ENCODE results near the gene LRIG1. TPM values are rescaled to one million over a fixed set of nuclear protein-coding genes. Genes with fewer than 3 reads are reported as not detected.

Gene LRIG1
- total and polyA plus RNA-seq, 2 donors (not counting 1 experiment from before 2014, with no cell fraction given), result 27.9 to 104 TPM

DNA sequence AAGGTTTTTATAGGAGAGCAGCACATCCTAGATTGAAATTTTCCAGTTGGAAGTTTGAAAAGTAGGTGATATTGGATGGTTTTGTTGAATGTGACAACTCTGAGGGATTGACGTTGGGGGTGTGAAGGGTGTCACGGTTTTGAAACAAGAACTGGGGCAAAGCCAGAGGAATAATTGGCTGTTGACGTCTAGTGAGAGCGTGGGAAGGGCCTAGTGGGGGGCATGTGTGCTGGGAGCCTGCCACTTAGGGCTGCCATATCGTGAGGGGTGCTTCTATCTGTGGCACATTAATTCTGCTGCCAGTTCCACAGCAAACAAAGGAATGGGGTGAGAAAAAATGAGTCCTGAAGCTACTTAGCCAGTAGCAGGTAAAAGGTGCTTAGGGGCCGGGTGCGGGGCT is 129.4 kb downstream of the LRIG1 start:
- Histone ChIP-seq H3K4me2 (ENCODE audit: extremely low read depth, insufficient read depth, low read length) (no peak overlapping the region), H3K9ac (ENCODE audit: insufficient read depth, low read length) (no peak overlapping the region), H3K4me3 (replicated peaks in 1 of 4; ENCODE audit: control extremely low read depth in 1 of 4, insufficient read depth in 1 of 4, low read depth in 3 of 4, low read length in 4 of 4) (no peak overlapping the region), H3K36me3 (ENCODE audit: control insufficient read depth, insufficient read depth, low read length) (no peaks in the 10 kb centered on the region), H4K20me1 (ENCODE audit: control insufficient read depth, extremely low read depth, insufficient read depth, low read length) (no peaks in the 10 kb centered on the region), H3K27ac (ENCODE audit: insufficient read depth, low read length) (no peak overlapping the region), H3K79me2 (ENCODE audit: control insufficient read depth, insufficient read depth, low read length) (no peaks in the 10 kb centered on the region), H3K27me3 (ENCODE audit: control insufficient read depth, insufficient read depth, low read length) (no peaks in the 10 kb centered on the region), H3K9me3 (ENCODE audit: control insufficient read depth, insufficient read depth, low read depth, low read length) (no peaks in the 10 kb centered on the region), H2AFZ (ENCODE audit: low read length) (no peak overlapping the region), H3K4me1 (ENCODE audit: control insufficient read depth, extremely low read depth, insufficient read depth, low read length) (no peaks in the 10 kb centered on the region)
- no peak for DNase-seq (ENCODE audit: low read depth in 2 of 2)
- no peak for TF ChIP-seq EZH2 (IDR thresholded peaks at IDR 0.05; ENCODE audit: low read length, missing control alignments)
- no peak for TF ChIP-seq CTCF (conservative IDR thresholded peaks at IDR 0.05 in 1 of 2, IDR thresholded peaks at IDR 0.05 in 1 of 2; ENCODE audit: low read depth in 1 of 2, low read length in 2 of 2)

DNA sequence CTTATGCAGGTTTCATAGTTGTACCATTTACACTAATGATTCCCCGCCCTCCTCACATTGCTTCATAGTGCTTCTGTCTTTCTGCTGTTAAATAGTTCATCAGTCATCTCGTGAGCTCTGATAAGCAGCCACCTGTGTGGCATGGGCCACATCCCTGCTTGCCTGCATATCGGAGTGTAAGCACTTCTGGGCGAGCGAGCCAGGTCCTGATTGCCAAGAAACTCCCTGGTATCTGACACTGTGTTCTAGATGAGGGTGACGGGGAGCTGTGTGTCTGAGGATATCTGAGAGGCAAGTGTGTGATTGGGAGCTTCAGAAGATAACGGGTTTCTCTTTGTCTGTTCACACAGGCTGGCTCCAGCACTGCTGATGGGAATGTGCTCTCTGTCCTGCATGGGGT is 130.6 kb downstream of the LRIG1 start:
- no peak for DNase-seq (ENCODE audit: low read depth in 2 of 2)
- Histone ChIP-seq H4K20me1 (ENCODE audit: control insufficient read depth, extremely low read depth, insufficient read depth, low read length) (no peaks in the 10 kb centered on the region), H2AFZ (ENCODE audit: low read length) (no peak overlapping the region), H3K9ac (ENCODE audit: insufficient read depth, low read length) (no peak overlapping the region), H3K79me2 (ENCODE audit: control insufficient read depth, insufficient read depth, low read length) (no peaks in the 10 kb centered on the region), H3K4me2 (ENCODE audit: extremely low read depth, insufficient read depth, low read length) (no peak overlapping the region), H3K27ac (ENCODE audit: insufficient read depth, low read length) (no peak overlapping the region), H3K27me3 (ENCODE audit: control insufficient read depth, insufficient read depth, low read length) (no peaks in the 10 kb centered on the region), H3K4me3 (replicated peaks in 1 of 4; ENCODE audit: control extremely low read depth in 1 of 4, insufficient read depth in 1 of 4, low read depth in 3 of 4, low read length in 4 of 4) (no peak overlapping the region), H3K36me3 (ENCODE audit: control insufficient read depth, insufficient read depth, low read length) (no peaks in the 10 kb centered on the region), H3K4me1 (ENCODE audit: control insufficient read depth, extremely low read depth, insufficient read depth, low read length) (no peaks in the 10 kb centered on the region), H3K9me3 (ENCODE audit: control insufficient read depth, insufficient read depth, low read depth, low read length) (no peaks in the 10 kb centered on the region)
- TF ChIP-seq CTCF (conservative IDR thresholded peaks at IDR 0.05 in 1 of 2, IDR thresholded peaks at IDR 0.05 in 1 of 2; ENCODE audit: low read depth in 1 of 2, low read length in 2 of 2), result no peak
- TF ChIP-seq EZH2 (IDR thresholded peaks at IDR 0.05; ENCODE audit: low read length, missing control alignments), result no peak

DNA sequence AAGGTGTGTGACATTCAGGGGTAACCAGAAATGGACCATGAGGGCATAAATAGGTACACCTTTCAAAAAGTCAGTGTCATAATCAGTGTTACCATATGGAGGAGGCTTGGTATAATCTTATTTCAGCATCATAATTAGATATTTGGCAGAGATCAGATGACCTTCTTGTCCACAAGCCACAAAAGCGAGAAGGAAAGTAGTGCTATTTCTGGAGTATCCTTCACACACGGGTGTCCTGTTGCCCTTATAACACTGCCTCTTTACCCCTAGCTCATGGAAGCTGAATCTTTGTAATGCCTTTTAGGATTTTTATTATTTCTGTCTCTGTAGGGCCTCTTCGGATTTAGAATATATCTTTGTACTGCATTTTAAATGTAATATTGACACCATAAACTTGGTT is 132.8 kb downstream of the LRIG1 start:
- TF ChIP-seq CTCF (conservative IDR thresholded peaks at IDR 0.05 in 1 of 2, IDR thresholded peaks at IDR 0.05 in 1 of 2; ENCODE audit: low read depth in 1 of 2, low read length in 2 of 2) (no peak), EZH2 (IDR thresholded peaks at IDR 0.05; ENCODE audit: low read length, missing control alignments) (no peak)
- no peaks in the 10 kb centered on the region for H3K9me3 ChIP-seq (ENCODE audit: control insufficient read depth, insufficient read depth, low read depth, low read length)
- H3K4me1 ChIP-seq (ENCODE audit: control insufficient read depth, extremely low read depth, insufficient read depth, low read length), result peaks cover 2% of the 10 kb centered on the region
- no peaks in the 10 kb centered on the region for H3K79me2 ChIP-seq (ENCODE audit: control insufficient read depth, insufficient read depth, low read length)
- H3K4me3 ChIP-seq (replicated peaks in 1 of 4; ENCODE audit: control extremely low read depth in 1 of 4, insufficient read depth in 1 of 4, low read depth in 3 of 4, low read length in 4 of 4), result no peak overlapping the region
- no peaks in the 10 kb centered on the region for H3K27me3 ChIP-seq (ENCODE audit: control insufficient read depth, insufficient read depth, low read length)
- H3K4me2 ChIP-seq (ENCODE audit: extremely low read depth, insufficient read depth, low read length), result no peak overlapping the region
- no peak overlapping the region for H3K27ac ChIP-seq (ENCODE audit: insufficient read depth, low read length)
- H4K20me1 ChIP-seq (ENCODE audit: control insufficient read depth, extremely low read depth, insufficient read depth, low read length), result no peaks in the 10 kb centered on the region
- no peak for DNase-seq (ENCODE audit: low read depth in 2 of 2)
- H3K9ac ChIP-seq (ENCODE audit: insufficient read depth, low read length), result no peak overlapping the region
- no peaks in the 10 kb centered on the region for H3K36me3 ChIP-seq (ENCODE audit: control insufficient read depth, insufficient read depth, low read length)
- H2AFZ ChIP-seq (ENCODE audit: low read length), result no peak overlapping the region
